ENCODE results near the gene DNM3.

GRCh38 chr1:172144445-172145061, 303.3 kb downstream of the DNM3 start:
- TF ChIP-seq POLR2A (IDR thresholded peaks at IDR 0.05; ENCODE audit: low read depth, low read length) (no peak), CTCF (IDR thresholded peaks at IDR 0.05; ENCODE audit: extremely low read depth in 1 of 2, insufficient read depth in 1 of 2, low read depth in 1 of 2, low read length in 2 of 2) (no peak), POLR2AphosphoS5 (IDR thresholded peaks at IDR 0.05; ENCODE audit: insufficient read depth, low read depth, low read length) (no peak), FOS (IDR thresholded peaks at IDR 0.05; ENCODE audit: borderline replicate concordance, insufficient read depth, low read length) (no peak), EZH2 (IDR thresholded peaks at IDR 0.05; ENCODE audit: borderline replicate concordance, low read depth, low read length, severe bottlenecking) (no peak)
